ENCODE data around the gene ZNF691.

DNA sequence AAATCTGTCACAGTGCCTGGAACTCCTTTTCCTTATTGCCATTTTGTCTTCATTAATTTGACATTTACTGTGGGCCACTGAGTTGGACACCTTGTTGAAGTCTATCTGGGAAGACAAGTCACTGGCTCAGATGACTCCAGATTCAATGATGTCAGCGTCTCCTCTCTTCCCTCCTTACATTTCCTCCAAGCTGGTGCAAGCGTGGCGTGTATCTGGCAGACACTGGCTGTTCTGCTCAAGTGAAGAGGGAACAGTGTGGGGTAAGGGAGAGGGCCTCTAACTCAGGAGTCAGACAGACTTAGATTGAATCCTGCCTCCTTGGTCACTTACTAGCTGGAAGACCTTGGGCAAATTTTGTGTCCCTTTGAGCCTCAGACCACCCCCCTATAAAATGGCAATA, 8.7 kb upstream of the ZNF691 start:
- TF ChIP-seq, protein P1, sequence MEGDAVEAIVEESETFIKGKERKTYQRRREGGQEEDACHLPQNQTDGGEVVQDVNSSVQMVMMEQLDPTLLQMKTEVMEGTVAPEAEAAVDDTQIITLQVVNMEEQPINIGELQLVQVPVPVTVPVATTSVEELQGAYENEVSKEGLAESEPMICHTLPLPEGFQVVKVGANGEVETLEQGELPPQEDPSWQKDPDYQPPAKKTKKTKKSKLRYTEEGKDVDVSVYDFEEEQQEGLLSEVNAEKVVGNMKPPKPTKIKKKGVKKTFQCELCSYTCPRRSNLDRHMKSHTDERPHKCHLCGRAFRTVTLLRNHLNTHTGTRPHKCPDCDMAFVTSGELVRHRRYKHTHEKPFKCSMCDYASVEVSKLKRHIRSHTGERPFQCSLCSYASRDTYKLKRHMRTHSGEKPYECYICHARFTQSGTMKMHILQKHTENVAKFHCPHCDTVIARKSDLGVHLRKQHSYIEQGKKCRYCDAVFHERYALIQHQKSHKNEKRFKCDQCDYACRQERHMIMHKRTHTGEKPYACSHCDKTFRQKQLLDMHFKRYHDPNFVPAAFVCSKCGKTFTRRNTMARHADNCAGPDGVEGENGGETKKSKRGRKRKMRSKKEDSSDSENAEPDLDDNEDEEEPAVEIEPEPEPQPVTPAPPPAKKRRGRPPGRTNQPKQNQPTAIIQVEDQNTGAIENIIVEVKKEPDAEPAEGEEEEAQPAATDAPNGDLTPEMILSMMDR (IDR thresholded peaks at IDR 0.05 in 4 of 5, conservative IDR thresholded peaks at IDR 0.05 in 1 of 5), result no peak
- TF ChIP-seq POLR2A (IDR thresholded peaks at IDR 0.05), result no peak

All from gastrocnemius medialis (tissue), 4 donors.